ENCODE results near the gene SLC11A2. TPM values are rescaled to one million over a fixed set of nuclear protein-coding genes. Genes with fewer than 3 reads are reported as not detected.

Gene SLC11A2
- total RNA-seq, 1 experiment from 2014 or later = 33.9 TPM

DNA sequence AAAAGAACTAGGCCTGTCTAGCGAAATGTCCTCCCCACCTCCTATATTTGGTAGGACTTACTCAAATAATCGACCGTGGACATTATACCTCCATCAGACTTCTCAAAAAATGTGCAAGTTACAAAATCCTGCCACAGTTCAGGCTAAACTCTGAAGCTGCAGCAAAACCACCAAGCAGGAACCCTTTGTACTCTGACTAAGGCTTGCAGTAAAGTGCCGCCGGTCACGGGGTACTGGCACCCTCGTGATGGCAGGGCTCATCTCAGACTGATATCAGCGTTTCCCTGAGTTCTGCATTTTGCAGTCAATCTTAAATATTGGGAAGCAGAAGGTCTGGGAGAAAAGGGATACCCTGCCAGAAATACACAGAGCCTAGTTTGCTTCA is 17.1 kb downstream of the SLC11A2 start:
- TF ChIP-seq, protein P1, sequence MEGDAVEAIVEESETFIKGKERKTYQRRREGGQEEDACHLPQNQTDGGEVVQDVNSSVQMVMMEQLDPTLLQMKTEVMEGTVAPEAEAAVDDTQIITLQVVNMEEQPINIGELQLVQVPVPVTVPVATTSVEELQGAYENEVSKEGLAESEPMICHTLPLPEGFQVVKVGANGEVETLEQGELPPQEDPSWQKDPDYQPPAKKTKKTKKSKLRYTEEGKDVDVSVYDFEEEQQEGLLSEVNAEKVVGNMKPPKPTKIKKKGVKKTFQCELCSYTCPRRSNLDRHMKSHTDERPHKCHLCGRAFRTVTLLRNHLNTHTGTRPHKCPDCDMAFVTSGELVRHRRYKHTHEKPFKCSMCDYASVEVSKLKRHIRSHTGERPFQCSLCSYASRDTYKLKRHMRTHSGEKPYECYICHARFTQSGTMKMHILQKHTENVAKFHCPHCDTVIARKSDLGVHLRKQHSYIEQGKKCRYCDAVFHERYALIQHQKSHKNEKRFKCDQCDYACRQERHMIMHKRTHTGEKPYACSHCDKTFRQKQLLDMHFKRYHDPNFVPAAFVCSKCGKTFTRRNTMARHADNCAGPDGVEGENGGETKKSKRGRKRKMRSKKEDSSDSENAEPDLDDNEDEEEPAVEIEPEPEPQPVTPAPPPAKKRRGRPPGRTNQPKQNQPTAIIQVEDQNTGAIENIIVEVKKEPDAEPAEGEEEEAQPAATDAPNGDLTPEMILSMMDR (conservative IDR thresholded peaks at IDR 0.05; ENCODE audit: low read depth, low read length) = no peak
- no peak for TF ChIP-seq EZH2 (IDR thresholded peaks at IDR 0.05; ENCODE audit: borderline replicate concordance, low read depth, low read length, poor library complexity, severe bottlenecking)
- POLR2A ChIA-PET (ENCODE audit: low non-redundant PET) = no interaction called here
- Histone ChIP-seq H3K36me3 (ENCODE audit: insufficient read depth, low read length, poor library complexity, severe bottlenecking) (peaks cover 12% of the 10 kb centered on the region), H3K27ac (ENCODE audit: low read depth, low read length, poor library complexity, severe bottlenecking) (no peak overlapping the region), H3K4me1 (ENCODE audit: insufficient read depth, low read length, poor library complexity, severe bottlenecking) (peaks cover 34% of the 10 kb centered on the region), H3K27me3 (replicated peaks; ENCODE audit: insufficient read depth, low read depth, low read length, poor library complexity) (no peaks in the 10 kb centered on the region), H3K4me3 (ENCODE audit: low read depth, low read length, poor library complexity, severe bottlenecking) (no peak overlapping the region), H3K9me3 (ENCODE audit: low read depth, low read length, poor library complexity, severe bottlenecking) (no peaks in the 10 kb centered on the region)
- no peak for DNase-seq (ENCODE audit: low spot score)
- no TSS peak for BruUV-seq (replicated peaks)
- CTCF ChIA-PET = no interaction called here
- intact Hi-C loops (cut with micrococcal nuclease; ENCODE audit: unreplicated experiment) = no loop called here

DNA sequence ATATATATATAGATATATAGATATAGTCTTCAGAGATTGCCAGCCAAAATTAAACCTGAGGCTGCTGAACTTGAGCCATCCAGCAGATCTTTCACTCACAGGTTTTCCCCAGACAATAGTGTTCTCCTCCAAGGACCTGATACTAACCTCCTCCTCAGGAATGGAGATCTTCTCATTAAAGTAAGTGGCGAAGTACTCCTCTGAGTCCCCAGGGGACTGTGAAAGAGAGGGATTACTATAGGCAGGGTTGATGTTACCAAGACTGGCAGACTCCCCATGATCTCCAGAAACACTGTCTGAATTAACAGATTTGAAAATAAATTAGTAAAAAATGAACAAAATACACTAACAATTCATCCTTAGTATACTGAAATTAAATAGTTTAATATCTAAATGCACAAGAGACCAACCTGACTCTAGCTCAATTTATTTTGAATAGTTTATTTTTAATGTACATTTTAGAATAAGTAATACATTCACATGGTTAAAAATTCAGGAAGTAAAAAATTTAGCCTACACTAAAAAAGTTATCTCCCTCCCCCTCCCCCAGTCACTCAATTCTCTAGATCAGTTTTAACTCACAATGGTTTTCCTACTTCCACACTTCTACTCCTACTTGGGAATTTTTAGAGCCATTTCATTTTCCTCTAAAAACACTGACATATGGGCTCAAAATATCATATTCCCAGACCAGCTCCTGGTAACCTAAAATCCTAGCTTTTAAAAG is 17.7 kb downstream of the SLC11A2 start:
- H3K27me3 ChIP-seq (replicated peaks; ENCODE audit: insufficient read depth, low read depth, low read length, poor library complexity) = no peaks in the 10 kb centered on the region
- ChIA-PET POLR2A (ENCODE audit: low non-redundant PET) (no interaction called here), CTCF (no interaction called here)
- no peaks in the 10 kb centered on the region for H3K9me3 ChIP-seq (ENCODE audit: low read depth, low read length, poor library complexity, severe bottlenecking)
- TF ChIP-seq, protein P1 (conservative IDR thresholded peaks at IDR 0.05; ENCODE audit: low read depth, low read length) = no peak
- TF ChIP-seq EZH2 (IDR thresholded peaks at IDR 0.05; ENCODE audit: borderline replicate concordance, low read depth, low read length, poor library complexity, severe bottlenecking) = no peak
- BruUV-seq (replicated peaks) = no TSS peak
- H3K4me3 ChIP-seq (ENCODE audit: low read depth, low read length, poor library complexity, severe bottlenecking) = no peak overlapping the region
- peaks cover 12% of the 10 kb centered on the region for H3K36me3 ChIP-seq (ENCODE audit: insufficient read depth, low read length, poor library complexity, severe bottlenecking)
- H3K27ac ChIP-seq (ENCODE audit: low read depth, low read length, poor library complexity, severe bottlenecking) = no peak overlapping the region
- peak; percentile 73 for DNase-seq (ENCODE audit: low spot score)
- H3K4me1 ChIP-seq (ENCODE audit: insufficient read depth, low read length, poor library complexity, severe bottlenecking) = peaks cover 34% of the 10 kb centered on the region
- intact Hi-C loops (cut with micrococcal nuclease; ENCODE audit: unreplicated experiment) = no loop called here

DNA sequence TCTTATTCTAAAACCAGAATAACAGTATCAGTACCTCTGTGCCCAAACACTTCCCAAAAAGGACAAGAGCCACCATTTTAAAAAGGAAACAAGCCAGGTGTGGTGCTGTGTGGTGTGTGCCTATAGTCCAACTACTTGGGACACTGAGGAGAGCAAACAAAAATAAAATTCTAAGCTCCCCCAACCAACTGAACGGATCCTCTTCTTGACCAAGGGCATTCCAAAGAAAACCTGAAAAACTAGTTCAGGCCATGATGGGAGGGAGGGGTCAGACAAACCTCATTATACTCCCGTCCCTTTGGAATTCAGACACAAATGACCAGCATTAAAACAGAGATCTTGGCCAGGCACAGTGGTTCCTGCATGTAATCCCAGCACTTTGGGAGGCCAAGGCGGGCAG is 20.5 kb downstream of the SLC11A2 start:
- peaks cover 16% of the 10 kb centered on the region for H3K36me3 ChIP-seq (ENCODE audit: insufficient read depth, low read length, poor library complexity, severe bottlenecking)
- intact Hi-C loops (cut with micrococcal nuclease; ENCODE audit: unreplicated experiment) = no loop called here
- CTCF ChIA-PET = no interaction called here

More for the DNA sequence above, 20.5 kb downstream of the SLC11A2 start:
- Histone ChIP-seq H3K4me3 (ENCODE audit: low read depth, low read length, poor library complexity, severe bottlenecking) (no peak overlapping the region), H3K27ac (ENCODE audit: low read depth, low read length, poor library complexity, severe bottlenecking) (no peak overlapping the region), H3K4me1 (ENCODE audit: insufficient read depth, low read length, poor library complexity, severe bottlenecking) (peaks cover 18% of the 10 kb centered on the region), H3K9me3 (ENCODE audit: low read depth, low read length, poor library complexity, severe bottlenecking) (no peaks in the 10 kb centered on the region), H3K27me3 (replicated peaks; ENCODE audit: insufficient read depth, low read depth, low read length, poor library complexity) (no peaks in the 10 kb centered on the region)
- POLR2A ChIA-PET (ENCODE audit: low non-redundant PET) = no interaction called here
- no peak for TF ChIP-seq EZH2 (IDR thresholded peaks at IDR 0.05; ENCODE audit: borderline replicate concordance, low read depth, low read length, poor library complexity, severe bottlenecking)
- TF ChIP-seq, protein P1 (conservative IDR thresholded peaks at IDR 0.05; ENCODE audit: low read depth, low read length) = no peak
- BruUV-seq (replicated peaks) = no TSS peak
- no peak for DNase-seq (ENCODE audit: low spot score)
